Fibroblast of skin of back (primary cell): Measurements from ENCODE around the gene EXT2.
A peak's percentile ranks its signal among the peaks of the same experiment; 100 is the strongest.

Experiments used
- DNase-seq: peaks from one replicate; pipeline ENCODE4 v3.0.0-alpha.2; 2013

Gene EXT2

GRCh38 chr11:44268614-44269080 lies 173.2 kb downstream of the EXT2 start:
- DNase-seq = no peak

DNA sequence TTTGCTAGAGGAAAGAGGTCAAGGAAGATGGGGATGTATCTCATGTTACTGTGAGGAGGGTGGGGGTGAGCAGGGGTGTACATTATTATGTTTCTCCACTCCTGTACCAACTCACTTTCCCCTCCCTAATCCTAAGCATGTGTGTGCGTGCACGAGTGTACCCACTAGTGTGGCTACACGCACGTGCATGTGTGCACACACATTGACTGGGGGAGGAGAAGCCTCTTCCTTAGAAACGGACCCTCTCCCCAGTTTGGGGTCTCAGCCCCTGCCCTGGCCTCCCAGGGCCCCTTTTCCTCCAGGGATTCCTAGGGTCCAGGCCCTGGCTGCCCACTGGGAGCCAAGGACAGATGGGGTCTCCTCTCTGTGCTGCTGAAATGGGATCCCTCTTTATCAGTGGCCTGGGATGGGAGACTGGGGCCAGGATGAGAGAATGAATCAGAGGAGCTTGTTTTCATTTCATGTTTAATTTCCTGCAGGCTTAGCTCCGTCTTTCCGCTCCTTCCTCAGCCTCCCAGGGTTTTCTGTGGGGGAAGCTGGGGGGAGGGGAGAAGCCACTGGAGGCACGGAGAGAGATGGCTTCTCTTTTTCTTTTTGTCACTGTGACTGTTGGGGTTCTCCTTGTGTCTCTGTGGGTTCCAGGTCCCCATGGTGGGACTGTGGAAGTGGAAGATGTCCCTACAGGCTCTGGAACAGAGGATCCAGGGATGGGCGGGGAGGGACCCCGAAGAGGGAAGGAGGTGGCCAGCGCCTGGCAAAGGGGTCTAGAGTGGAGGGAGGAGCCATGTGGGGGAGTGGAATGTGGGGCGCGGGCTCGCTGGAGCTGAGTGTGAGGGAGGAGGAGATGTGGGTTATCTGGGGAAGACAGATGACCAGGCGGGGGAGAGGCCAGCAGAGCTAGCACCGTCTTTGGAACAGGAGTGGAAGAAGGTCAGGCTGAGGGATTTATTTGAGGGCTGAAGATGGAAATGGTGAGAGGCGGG lies 174.2 kb downstream of the EXT2 start:
- peak; percentile 90 for DNase-seq

DNA sequence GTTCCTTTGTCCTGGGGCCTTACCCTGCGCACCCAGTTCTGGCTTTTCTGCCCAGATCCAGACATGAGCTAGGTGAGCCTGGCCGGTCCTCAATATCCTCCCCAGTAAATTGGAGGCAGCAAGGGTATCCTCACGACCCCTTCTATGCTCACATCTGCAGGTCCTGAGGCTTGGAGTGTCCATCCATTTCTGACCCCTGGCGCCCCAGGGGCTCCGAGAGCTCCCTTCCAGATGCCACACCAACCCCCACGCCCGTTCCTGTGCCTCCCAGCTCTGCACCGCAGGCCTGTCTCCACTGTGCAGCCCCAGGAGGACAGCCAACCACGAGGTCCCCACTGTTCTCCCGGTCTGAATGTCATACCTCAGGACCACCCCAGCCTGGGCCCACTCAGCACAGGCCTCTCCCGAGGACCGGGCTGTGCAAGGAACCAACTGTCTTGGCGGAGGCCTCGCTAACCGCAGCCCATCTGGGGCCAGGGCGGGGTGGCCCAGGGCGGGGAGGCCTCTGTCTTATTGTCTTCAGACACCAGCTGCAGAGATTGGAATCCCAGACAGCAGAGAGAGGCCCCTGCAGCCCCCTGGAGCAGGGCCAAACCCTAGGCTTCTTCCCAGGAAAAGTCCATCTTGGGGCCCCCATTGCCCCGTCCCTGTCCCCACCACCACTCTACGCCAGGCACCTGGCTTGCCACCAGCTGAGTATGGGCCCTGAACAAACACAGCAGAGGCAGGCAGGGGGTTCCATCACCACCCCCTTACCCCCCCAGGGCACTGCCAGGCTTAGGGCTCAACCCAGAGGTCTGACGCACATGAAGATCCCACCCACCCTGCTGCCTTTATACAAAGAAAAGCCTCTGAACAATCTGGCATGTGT lies 175.2 kb downstream of the EXT2 start:
- peak; percentile 78 for DNase-seq

DNA sequence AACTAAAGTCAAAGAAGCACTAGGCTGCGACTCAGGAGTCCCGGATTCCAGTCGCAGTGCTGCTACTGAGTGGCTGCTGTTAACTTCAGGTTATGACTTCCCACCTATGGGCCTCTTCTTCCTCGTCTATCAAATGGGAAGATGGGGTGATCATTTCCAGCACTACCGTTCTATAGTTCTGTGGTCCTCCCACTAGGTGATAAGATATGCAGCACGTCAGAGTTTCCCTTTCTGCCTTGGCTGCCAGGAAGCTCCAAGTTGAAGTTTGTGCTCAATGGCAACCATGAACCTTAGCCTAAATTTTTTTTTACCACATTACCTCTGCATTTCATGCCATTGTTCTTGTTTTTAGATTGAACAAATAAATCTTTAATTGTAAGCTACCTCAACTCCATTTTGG lies 175.8 kb downstream of the EXT2 start:
- DNase-seq = no peak

GRCh38 chr11:44274404-44274803 lies 178.9 kb downstream of the EXT2 start:
- DNase-seq = no peak

GRCh38 chr11:44275241-44275640 lies 179.8 kb downstream of the EXT2 start:
- no peak for DNase-seq

GRCh38 chr11:44275961-44276550 lies 180.6 kb downstream of the EXT2 start:
- DNase-seq = no peak

- DNase-seq = no peak
Measured at GRCh38 chr11:44277196-44278090, 182.0 kb downstream of the EXT2 start.

- DNase-seq = no peak
Measured at GRCh38 chr11:44279483-44279882, 184.0 kb downstream of the EXT2 start.

DNA sequence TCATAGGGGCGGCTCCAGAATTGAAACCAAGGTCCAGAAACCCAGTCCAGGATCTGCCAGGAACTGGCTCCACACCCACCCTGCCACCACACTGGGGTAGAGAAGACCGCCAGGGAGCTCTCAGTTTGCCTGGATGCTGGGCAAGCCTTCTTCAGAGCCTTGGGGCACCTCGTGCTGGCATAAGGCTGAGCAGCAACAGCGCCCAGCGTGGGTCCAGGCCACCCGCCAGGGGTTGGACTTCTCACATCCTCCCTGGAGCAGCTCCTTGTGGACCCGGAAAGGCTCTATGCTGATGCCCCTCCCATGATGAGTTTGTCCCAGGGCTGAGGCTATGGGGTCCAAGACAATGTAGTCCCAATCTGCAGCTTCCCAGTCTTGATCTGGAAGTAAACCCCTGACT lies 184.8 kb downstream of the EXT2 start:
- no peak for DNase-seq

GRCh38 chr11:44281151-44281550 lies 185.7 kb downstream of the EXT2 start:
- no peak for DNase-seq

DNA sequence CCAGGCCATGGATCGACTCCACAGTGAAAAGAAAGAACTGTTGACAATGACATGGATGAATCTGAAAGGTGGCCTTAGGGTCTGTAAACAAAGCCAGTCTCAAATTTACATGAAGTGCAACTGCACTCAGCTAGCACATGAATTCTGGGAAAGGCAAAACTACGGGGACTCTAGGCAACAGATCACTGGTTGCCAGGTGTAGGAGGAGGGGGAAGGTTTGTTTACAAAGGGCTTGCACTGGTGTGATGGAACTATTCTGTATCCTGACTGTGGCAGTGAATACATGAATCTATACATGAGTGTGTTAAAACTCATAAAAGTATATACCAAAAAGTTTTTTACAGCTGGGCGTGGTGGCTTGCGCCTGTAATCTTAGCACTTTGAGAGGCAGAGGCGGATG lies 187.1 kb downstream of the EXT2 start:
- DNase-seq = no peak

- DNase-seq = no peak
Measured at GRCh38 chr11:44285756-44286155, 190.3 kb downstream of the EXT2 start.

DNA sequence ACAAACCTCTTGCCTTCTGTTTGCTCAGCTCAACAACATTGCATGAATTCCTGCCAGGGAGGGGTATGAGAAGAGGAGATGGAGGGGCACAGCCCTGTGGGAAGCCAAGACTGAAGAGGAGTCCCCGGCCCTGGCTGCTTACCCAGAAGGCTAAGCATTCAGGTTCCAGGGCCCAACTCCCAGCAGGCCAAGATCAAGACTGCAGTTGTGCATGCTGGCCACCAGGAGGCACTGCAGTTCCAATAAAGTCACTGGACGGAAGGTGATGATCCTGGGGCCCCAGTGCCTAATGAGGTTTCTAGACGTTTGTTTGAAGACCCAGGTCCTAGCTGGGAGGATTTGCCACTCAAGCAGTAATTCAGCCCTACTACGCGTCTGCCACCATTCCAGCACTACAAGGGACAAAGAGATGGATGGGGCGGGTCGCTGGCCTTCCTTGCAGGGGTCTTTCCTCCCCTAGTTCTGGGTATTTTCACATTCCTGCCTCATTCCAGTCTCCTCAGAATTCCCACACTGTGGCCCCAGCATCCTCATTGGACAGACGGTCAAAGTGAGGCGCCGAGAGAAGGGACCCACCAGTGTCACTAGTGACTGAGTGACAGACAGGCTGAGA lies 190.9 kb downstream of the EXT2 start:
- DNase-seq = peak; percentile 59

DNA sequence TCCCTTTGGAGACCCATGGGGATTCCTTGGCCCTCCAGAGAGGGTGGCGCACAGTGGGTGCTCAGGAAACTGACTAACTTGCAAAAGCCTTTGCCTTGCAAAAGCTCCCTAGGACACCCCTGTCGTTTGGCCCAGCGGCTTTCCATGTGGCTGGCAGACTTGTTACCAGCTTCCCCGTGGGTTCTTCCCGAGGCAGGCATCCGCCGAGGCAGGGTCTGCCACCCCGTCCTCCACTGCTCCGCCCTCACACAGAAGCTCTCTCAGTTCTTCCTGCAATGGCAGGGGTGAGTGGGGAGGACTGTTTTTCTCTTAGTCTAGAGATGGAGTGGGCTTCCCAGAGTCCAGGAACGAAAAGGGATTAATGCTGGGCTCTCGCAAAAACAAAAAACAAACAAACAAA lies 191.4 kb downstream of the EXT2 start:
- DNase-seq = no peak

DNA sequence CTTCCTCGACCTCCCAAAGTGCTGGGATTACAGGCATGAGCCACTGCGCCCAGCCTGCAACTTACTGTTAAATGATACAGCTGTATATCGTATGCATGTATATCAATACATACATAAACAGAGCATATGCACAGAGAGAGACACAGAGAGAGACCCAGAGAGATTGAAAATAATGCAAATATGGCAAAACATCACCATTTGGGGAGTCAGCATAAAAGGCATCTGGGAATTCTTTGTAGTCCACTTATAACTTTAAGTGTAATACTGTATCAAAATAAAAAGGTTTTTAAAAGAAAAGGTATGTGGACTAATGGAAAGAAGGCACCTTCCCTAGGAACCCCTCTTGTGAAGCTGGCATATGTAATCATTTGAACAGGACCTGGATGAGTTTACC lies 192.7 kb downstream of the EXT2 start:
- DNase-seq = no peak

- DNase-seq = peak; percentile 63
Measured at GRCh38 chr11:44290208-44290607, 194.7 kb downstream of the EXT2 start.
